ENCODE measurements around the gene LANCL2. TPM values are rescaled to one million over a fixed set of nuclear protein-coding genes. Genes with fewer than 3 reads are reported as not detected.

Gene LANCL2
- total RNA-seq (2014; rRNA removed; shearing (Covaris generic)): 23.4 and 28.0 TPM in 2 replicates

- no peaks in the 10 kb centered on the region for H3K36me3 ChIP-seq
- no peak for DNase-seq
- no peaks in the 10 kb centered on the region for H3K27me3 ChIP-seq
- H3K4me3 ChIP-seq: peak within 1 kb of the TSS; percentile 92
- peaks cover 9% of the 10 kb centered on the region; the same call in 1 of the 2 replicates for H3K4me1 ChIP-seq
- no peaks in the 10 kb centered on the region for H3K9me3 ChIP-seq (replicated peaks)
- H3K27ac ChIP-seq: peak within 1 kb of the TSS; percentile 99
Measured at GRCh38 chr7:55365205-55365674, at the start of gene LANCL2. TSS of gene LANCL2 (plus strand) at chr7:55365337. CDS start at chr7:55366026, 689 bp downstream.

- no peaks in the 10 kb centered on the region for H3K27me3 ChIP-seq
- no peak overlapping the region for H3K27ac ChIP-seq
- no peaks in the 10 kb centered on the region for H3K4me1 ChIP-seq
- peak in 1 of 2 experiments; percentile 22 for DNase-seq
- H3K36me3 ChIP-seq: no peaks in the 10 kb centered on the region
- peaks cover 4% of the 10 kb centered on the region; the same call in 1 of the 2 replicates for H3K9me3 ChIP-seq (replicated peaks)
- H3K4me3 ChIP-seq: no peak overlapping the region
Measured at GRCh38 chr7:55325371-55325792, 39.8 kb upstream of the LANCL2 start.

- Histone ChIP-seq H3K4me3 (no peak overlapping the region), H3K9me3 (replicated peaks) (no peaks in the 10 kb centered on the region), H3K36me3 (no peaks in the 10 kb centered on the region), H3K27ac (no peak overlapping the region), H3K27me3 (no peaks in the 10 kb centered on the region), H3K4me1 (no peaks in the 10 kb centered on the region)
- no peak for DNase-seq
Measured at GRCh38 chr7:55326081-55326835, 38.9 kb upstream of the LANCL2 start.

- no peak overlapping the region for H3K27ac ChIP-seq
Measured at GRCh38 chr7:55326945-55327626, 38.1 kb upstream of the LANCL2 start.

GRCh38 chr7:55335151-55335550 is 30.0 kb upstream of the LANCL2 start:
- no peak overlapping the region for H3K27ac ChIP-seq
- no peaks in the 10 kb centered on the region for H3K36me3 ChIP-seq
- no peaks in the 10 kb centered on the region for H3K4me1 ChIP-seq
- H3K27me3 ChIP-seq: peaks cover 2% of the 10 kb centered on the region
- no peak overlapping the region for H3K4me3 ChIP-seq
- H3K9me3 ChIP-seq (replicated peaks): no peaks in the 10 kb centered on the region
- DNase-seq: peak in 1 of 2 experiments; percentile 33

More at GRCh38 chr7:55326945-55327626, 38.1 kb upstream of the LANCL2 start:
- Histone ChIP-seq H3K27me3 (peaks cover 2% of the 10 kb centered on the region; the same call in 1 of the 2 replicates), H3K4me3 (no peak overlapping the region), H3K4me1 (no peaks in the 10 kb centered on the region), H3K36me3 (no peaks in the 10 kb centered on the region), H3K9me3 (replicated peaks) (no peaks in the 10 kb centered on the region)
- no peak for DNase-seq

GRCh38 chr7:55335786-55336185 is 29.4 kb upstream of the LANCL2 start:
- Histone ChIP-seq H3K4me3 (no peak overlapping the region), H3K36me3 (no peaks in the 10 kb centered on the region), H3K27me3 (peaks cover 2% of the 10 kb centered on the region), H3K9me3 (replicated peaks) (no peaks in the 10 kb centered on the region), H3K27ac (no peak overlapping the region), H3K4me1 (no peaks in the 10 kb centered on the region)
- DNase-seq: no peak

GRCh38 chr7:55336540-55336939 is 28.6 kb upstream of the LANCL2 start:
- H3K36me3 ChIP-seq: no peaks in the 10 kb centered on the region
- peaks cover 2% of the 10 kb centered on the region for H3K27me3 ChIP-seq
- H3K9me3 ChIP-seq (replicated peaks): no peaks in the 10 kb centered on the region
- H3K4me3 ChIP-seq: no peak overlapping the region
- H3K27ac ChIP-seq: no peak overlapping the region
- DNase-seq: no peak
- no peaks in the 10 kb centered on the region for H3K4me1 ChIP-seq

- no peaks in the 10 kb centered on the region for H3K36me3 ChIP-seq
- H3K27me3 ChIP-seq: no peaks in the 10 kb centered on the region; the same call in 1 of the 2 replicates
- H3K27ac ChIP-seq: no peak overlapping the region
- no peaks in the 10 kb centered on the region for H3K4me1 ChIP-seq
- DNase-seq: no peak
- no peak overlapping the region for H3K4me3 ChIP-seq
- H3K9me3 ChIP-seq (replicated peaks): no peaks in the 10 kb centered on the region; the same call in 1 of the 2 replicates
Measured at GRCh38 chr7:55339033-55340000, 25.8 kb upstream of the LANCL2 start.

GRCh38 chr7:55342216-55342871 is 22.8 kb upstream of the LANCL2 start:
- Histone ChIP-seq H3K4me1 (no peaks in the 10 kb centered on the region), H3K27ac (no peak overlapping the region), H3K9me3 (replicated peaks) (peaks cover 5% of the 10 kb centered on the region; the same call in 1 of the 2 replicates), H3K4me3 (no peak overlapping the region), H3K36me3 (no peaks in the 10 kb centered on the region), H3K27me3 (no peaks in the 10 kb centered on the region)
- DNase-seq: no peak

- H3K4me1 ChIP-seq: peaks cover under 1% of the 10 kb centered on the region; the same call in 1 of the 2 replicates
- peaks cover 5% of the 10 kb centered on the region; the same call in 1 of the 2 replicates for H3K9me3 ChIP-seq (replicated peaks)
- H3K27me3 ChIP-seq: no peaks in the 10 kb centered on the region
- H3K27ac ChIP-seq: no peak overlapping the region
- no peak overlapping the region for H3K4me3 ChIP-seq
- no peaks in the 10 kb centered on the region for H3K36me3 ChIP-seq
- DNase-seq: no peak
Measured at GRCh38 chr7:55343002-55343781, 21.9 kb upstream of the LANCL2 start.

- no peak overlapping the region for H3K27ac ChIP-seq
- peaks cover 5% of the 10 kb centered on the region; the same call in 1 of the 2 replicates for H3K9me3 ChIP-seq (replicated peaks)
- peaks cover 9% of the 10 kb centered on the region for H3K4me1 ChIP-seq
- no peak overlapping the region for H3K4me3 ChIP-seq
- H3K27me3 ChIP-seq: no peaks in the 10 kb centered on the region
- no peak for DNase-seq
- no peaks in the 10 kb centered on the region for H3K36me3 ChIP-seq
Measured at GRCh38 chr7:55343860-55344606, 21.1 kb upstream of the LANCL2 start.

- no peak for DNase-seq
- H3K27me3 ChIP-seq: no peaks in the 10 kb centered on the region
- H3K4me3 ChIP-seq: no peak overlapping the region
- peaks cover 5% of the 10 kb centered on the region; the same call in 1 of the 2 replicates for H3K9me3 ChIP-seq (replicated peaks)
- H3K27ac ChIP-seq: no peak overlapping the region
- peaks cover 17% of the 10 kb centered on the region for H3K4me1 ChIP-seq
- H3K36me3 ChIP-seq: no peaks in the 10 kb centered on the region
Measured at GRCh38 chr7:55344840-55345239, 20.3 kb upstream of the LANCL2 start.
